ENCODE data around the gene TELO2.

The TELO2 gene

GRCh38 chr16:1500465-1501150, 7.4 kb downstream of the TELO2 start:
- no peak for DNase-seq

GRCh38 chr16:1501630-1502029, 8.5 kb downstream of the TELO2 start:
- no peak for DNase-seq

GRCh38 chr16:1502092-1503004, 9.2 kb downstream of the TELO2 start:
- no peak for DNase-seq

- DNase-seq: no peak
These were observed 10.2 kb downstream of the TELO2 start for GRCh38 chr16:1503110-1503955.

GRCh38 chr16:1505073-1505844, 12.1 kb downstream of the TELO2 start:
- no peak for DNase-seq

GRCh38 chr16:1505912-1506311, 12.8 kb downstream of the TELO2 start:
- no peak for DNase-seq

GRCh38 chr16:1506494-1507213, 13.5 kb downstream of the TELO2 start:
- no peak for DNase-seq

- no peak for DNase-seq
These were observed 15.5 kb downstream of the TELO2 start for GRCh38 chr16:1508494-1509187.

- no peak for DNase-seq
These were observed 16.4 kb downstream of the TELO2 start for GRCh38 chr16:1509307-1510221.

GRCh38 chr16:1510272-1510671, 17.1 kb downstream of the TELO2 start:
- DNase-seq: no peak

- no peak for DNase-seq
These were observed 17.8 kb downstream of the TELO2 start for GRCh38 chr16:1510941-1511351.

GRCh38 chr16:1511662-1512569, 18.8 kb downstream of the TELO2 start:
- no peak for DNase-seq

GRCh38 chr16:1512774-1513173, 19.6 kb downstream of the TELO2 start:
- no peak for DNase-seq

GRCh38 chr16:1514507-1514906, 21.3 kb downstream of the TELO2 start:
- DNase-seq: no peak

- DNase-seq: no peak
These were observed 25.5 kb downstream of the TELO2 start for GRCh38 chr16:1518626-1519135.

- no peak for DNase-seq
These were observed 26.7 kb downstream of the TELO2 start for GRCh38 chr16:1519831-1520230.

GRCh38 chr16:1520461-1520860, 27.3 kb downstream of the TELO2 start:
- no peak for DNase-seq

- DNase-seq: no peak
These were observed 30.6 kb downstream of the TELO2 start for GRCh38 chr16:1523581-1524245.
